ENCODE measurements around the gene PRR13. TPM values are rescaled to one million over a fixed set of nuclear protein-coding genes. Genes with fewer than 3 reads are reported as not detected.

Gene PRR13
- total and polyA plus RNA-seq, 2 of the 8 experiments (the other 6 are each of a cell fraction or from before 2014, with no cell fraction given), result 82.9 to 185 TPM

DNA sequence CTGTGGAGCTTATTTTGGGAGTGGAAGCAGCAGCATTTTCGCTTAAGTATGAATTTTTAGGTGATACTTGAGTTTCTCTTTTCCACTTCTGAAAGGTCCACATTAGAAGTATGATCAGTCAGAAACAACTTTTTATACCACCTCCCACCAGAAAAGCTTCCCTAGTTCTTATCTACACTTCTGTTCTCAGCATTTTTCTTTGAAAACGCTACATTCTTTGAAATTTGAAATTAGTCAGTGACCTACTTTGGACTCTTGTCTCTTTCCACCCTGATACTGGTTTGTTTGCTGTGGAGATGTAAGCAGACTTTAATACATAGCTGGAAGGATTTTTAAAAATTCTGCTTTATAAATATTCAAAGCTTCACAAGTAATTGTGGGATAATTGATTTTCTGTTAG is 32.5 kb downstream of the PRR13 start:
- FAIRE-seq (no peak), DNase-seq (ENCODE audit: low read depth in 1 of 2, low spot score in 2 of 2) (no peak)
- Histone ChIP-seq H3K9ac (replicated peaks in 1 of 4; ENCODE audit: extremely low read depth in 1 of 4, low read depth in 3 of 4, low read length in 3 of 4) (no peak overlapping the region; a peak in 1 of 7 replicates), H3K23ac (ENCODE audit: insufficient read length) (no peak overlapping the region), H3K4me3 (ENCODE audit: extremely low read depth in 1 of 4, insufficient read depth in 2 of 4, low read depth in 3 of 4, low read length in 4 of 4) (no peak overlapping the region), H3K79me1 (ENCODE audit: low read depth, low read length) (no peaks in the 10 kb centered on the region; the same call in none of the 2 replicates), H3K4ac (replicated peaks; ENCODE audit: insufficient read length, low read depth, low read length) (no peak overlapping the region), H3K4me1 (replicated peaks in 1 of 4; ENCODE audit: control insufficient read depth in 3 of 4, insufficient read depth in 4 of 4, low read length in 3 of 4) (peaks cover 0 to 6% (median 1%) of the 10 kb centered on the region in 4 experiments; a peak in 3 of 7 replicates), H2BK5ac (ENCODE audit: low read depth, low read length) (no peak overlapping the region), H4K20me1 (replicated peaks in 1 of 2; ENCODE audit: control insufficient read depth in 1 of 2, insufficient read depth in 2 of 2, low read length in 2 of 2) (peaks cover 21 to 31% of the 10 kb centered on the region in 2 experiments), H3K27ac (ENCODE audit: low read depth, low read length) (no peak overlapping the region; the same call in 1 of the 2 replicates), H3K18ac (ENCODE audit: extremely low read depth, low read length) (no peak overlapping the region), H3K23me2 (ENCODE audit: low read depth, low read length) (no peaks in the 10 kb centered on the region), H3K36me3 (ENCODE audit: control insufficient read depth in 2 of 4, insufficient read depth in 4 of 4, low read length in 3 of 4) (peaks cover 58 to 99% (median 86%) of the 10 kb centered on the region in 4 experiments), H3K56ac (replicated peaks; ENCODE audit: insufficient read length, low read depth, low read length) (no peak overlapping the region), H2BK20ac (ENCODE audit: low read length) (no peak overlapping the region), H2AFZ (ENCODE audit: low read length) (no peak overlapping the region), H2AK5ac (ENCODE audit: low read depth, low read length) (no peak overlapping the region), H4K91ac (replicated peaks; ENCODE audit: insufficient read length, low read length) (no peak overlapping the region), H4K5ac (ENCODE audit: insufficient read length, low read depth, low read length) (no peak overlapping the region), H2BK12ac (ENCODE audit: low read depth, low read length) (no peak overlapping the region), H3K9me3 (ENCODE audit: insufficient read depth in 2 of 2, low read depth in 1 of 2, low read length in 1 of 2) (no peaks in the 10 kb centered on the region), H2BK120ac (replicated peaks; ENCODE audit: low read depth, low read length) (no peak overlapping the region), H3K79me2 (ENCODE audit: control insufficient read depth in 1 of 2, insufficient read depth in 2 of 2, low read length in 2 of 2) (peaks cover 0 to 47% of the 10 kb centered on the region in 2 experiments; a peak in 2 of 4 replicates), H4K8ac (ENCODE audit: extremely low read depth, insufficient read depth, low read length) (no peak overlapping the region), H2BK15ac (ENCODE audit: low read length) (no peak overlapping the region), H3K14ac (ENCODE audit: insufficient read length) (no peak overlapping the region), H3K27me3 (replicated peaks in 1 of 4; ENCODE audit: control insufficient read depth in 3 of 4, extremely low read depth in 1 of 4, insufficient read depth in 3 of 4, low read length in 3 of 4) (no peaks in the 10 kb centered on the region), H3K4me2 (ENCODE audit: insufficient read depth in 1 of 2, low read depth in 2 of 2, low read length in 2 of 2) (no peak overlapping the region)
- ChIA-PET POLR2A (ENCODE audit: partially characterized antibody) (interaction anchor here (0.7 to 67.0 kb wide), 6 partner anchors 6 to 150 kb away, joined by 3 to 3397 read pairs (median 6); partner anchors contain the start of genes MAP3K12, NPFF, PCBP2 and PRR13), CTCF (ENCODE audit: partially characterized antibody) (interaction anchor here (1.0 to 5.3 kb wide), 9 partner anchors 8 to 272 kb away, joined by 3 to 57 read pairs (median 3); partner anchors contain the start of gene AAAS)
- WGBS, 2 experiments (ENCODE audit: extremely low coverage in 1 of 2, insufficient coverage in 1 of 2, insufficient read length in 1 of 2, insufficient replicate concordance in 2 of 2, low coverage in 1 of 2, low lambda C conversion rate in 2 of 2, missing lambda C conversion rate in 1 of 2), result 95% methylated on average over 2 of the region's 2 CpGs; no CpG with 5 or more reads in 1 of the 2 experiments
- TF ChIP-seq YY1 (IDR thresholded peaks at IDR 0.05; ENCODE audit: low read depth, low read length) (no peak), POLR2A (IDR thresholded peaks at IDR 0.05; ENCODE audit: control extremely low read depth in 1 of 2, low read depth in 2 of 2, low read length in 2 of 2) (0 out of 3 replicates have a peak, but pooled peaks of 1 of the 2 experiments have one; percentile 2)
